HEK293 (cell line): ENCODE data around the gene MLLT3.

ENCODE experiments used
- KLF10 ChIP-seq: fragments of 450-650 bp; IDR thresholded peaks from 2 replicates; pipeline ENCODE4 v1.5.1; 2018; ENCODE audit warnings: missing biosample characterization, mild to moderate bottlenecking, missing genetic modification characterization
- PRDM2 ChIP-seq: fragments of 450-650 bp; formaldehyde crosslinking; IDR thresholded peaks from 2 replicates; pipeline ENCODE4 v1.5.1; 2016; ENCODE audit warnings: missing biosample characterization, missing genetic modification characterization, borderline replicate concordance
- SALL2 ChIP-seq: fragments of 450-650 bp; formaldehyde crosslinking; IDR thresholded peaks from 2 replicates; pipeline ENCODE4 v1.5.0; 2017; ENCODE audit warnings: missing biosample characterization, mild to moderate bottlenecking, missing genetic modification characterization, borderline replicate concordance
- SCRT1 ChIP-seq: fragments of 450-650 bp; formaldehyde crosslinking; IDR thresholded peaks from 2 replicates; pipeline ENCODE4 v1.5.1; 2016; ENCODE audit warnings: missing biosample characterization, missing genetic modification characterization, borderline replicate concordance
- TCF7L2 ChIP-seq: IDR thresholded peaks from 2 replicates; pipeline ENCODE4 v1.6.1; 2011; ENCODE audit warnings: low read depth, mild to moderate bottlenecking, inconsistent platforms, low read length, moderate library complexity, borderline replicate concordance
- TSHZ1 ChIP-seq: fragments of 450-650 bp; formaldehyde crosslinking; IDR thresholded peaks from 2 replicates; pipeline ENCODE4 v1.5.1; 2016; ENCODE audit warnings: missing biosample characterization, missing genetic modification characterization, borderline replicate concordance
- ZBTB11 ChIP-seq: fragments of 450-650 bp; formaldehyde crosslinking; conservative IDR thresholded peaks from 2 replicates; pipeline ENCODE4 v1.5.1; 2016; ENCODE audit warnings: low read depth, missing biosample characterization, missing genetic modification characterization
- ZFP37 ChIP-seq: fragments of 450-650 bp; formaldehyde crosslinking; IDR thresholded peaks from 2 replicates; pipeline ENCODE4 v1.5.1; 2016; ENCODE audit warnings: missing biosample characterization, missing genetic modification characterization
- ZNF280D ChIP-seq: fragments of 450-650 bp; formaldehyde crosslinking; IDR thresholded peaks from 2 replicates; pipeline ENCODE4 v1.5.1; 2016; ENCODE audit warnings: missing biosample characterization, missing genetic modification characterization
- ZNF394 ChIP-seq: fragments of 450-650 bp; formaldehyde crosslinking; IDR thresholded peaks from 2 replicates; pipeline ENCODE4 v1.5.1; 2016; ENCODE audit warnings: missing biosample characterization, missing genetic modification characterization, mild to moderate bottlenecking, moderate library complexity, borderline replicate concordance
- ZNF404 ChIP-seq: fragments of 450-650 bp; formaldehyde crosslinking; IDR thresholded peaks from 2 replicates; pipeline ENCODE4 v1.5.1; 2017; ENCODE audit warnings: missing biosample characterization, missing genetic modification characterization
- ZNF426 ChIP-seq: fragments of 450-650 bp; formaldehyde crosslinking; IDR thresholded peaks from 2 replicates; pipeline ENCODE4 v1.5.1; 2017; ENCODE audit warnings: missing biosample characterization, missing genetic modification characterization, mild to moderate bottlenecking, inconsistent platforms, moderate library complexity
- ZNF449 ChIP-seq: fragments of 450-650 bp; formaldehyde crosslinking; IDR thresholded peaks from 2 replicates; pipeline ENCODE4 v1.5.1; 2017; ENCODE audit warnings: missing biosample characterization, mild to moderate bottlenecking, missing genetic modification characterization, moderate library complexity
- ZNF501 ChIP-seq: fragments of 450-650 bp; formaldehyde crosslinking; IDR thresholded peaks from 2 replicates; pipeline ENCODE4 v1.5.1; 2016; ENCODE audit warnings: missing biosample characterization, missing genetic modification characterization
- ZNF514 ChIP-seq: fragments of 450-650 bp; formaldehyde crosslinking; IDR thresholded peaks from 2 replicates; pipeline ENCODE4 v1.5.1; 2016; ENCODE audit warnings: missing biosample characterization, missing genetic modification characterization
- ZNF555 ChIP-seq: fragments of 450-650 bp; formaldehyde crosslinking; conservative IDR thresholded peaks from 2 replicates; pipeline ENCODE4 v1.5.1; 2017; ENCODE audit warnings: missing biosample characterization, mild to moderate bottlenecking, missing genetic modification characterization, inconsistent platforms
- ZNF629 ChIP-seq: fragments of 450-650 bp; formaldehyde crosslinking; IDR thresholded peaks from 2 replicates; pipeline ENCODE4 v1.5.1; 2017; ENCODE audit warnings: missing biosample characterization, missing genetic modification characterization
- ZNF777 ChIP-seq: fragments of 450-650 bp; formaldehyde crosslinking; IDR thresholded peaks from 2 replicates; pipeline ENCODE4 v1.5.1; 2017; ENCODE audit warnings: missing biosample characterization, missing genetic modification characterization, borderline replicate concordance
- ZSCAN16 ChIP-seq: fragments of 450-650 bp; formaldehyde crosslinking; IDR thresholded peaks from 2 replicates; pipeline ENCODE4 v1.5.1; 2016; ENCODE audit warnings: missing biosample characterization, missing genetic modification characterization

The MLLT3 gene

GRCh38 chr9:20622330-20623020 is at the start of gene MLLT3 (continued):
- TF ChIP-seq SCRT1: peak; percentile 86
- no peak for TF ChIP-seq ZNF555 (tag by site-specific recombination)
- no peak for TF ChIP-seq ZBTB11 (tag by site-specific recombination)
- TF ChIP-seq ZNF404: no peak
- no peak for TF ChIP-seq ZNF777
- TF ChIP-seq ZNF449 (tag by site-specific recombination): 0 out of 2 replicates have a peak, but pooled peaks have one; percentile 17
- no peak for TF ChIP-seq ZNF501 (tag by site-specific recombination)
- TF ChIP-seq ZNF514 (tag by site-specific recombination): no peak
- TF ChIP-seq ZSCAN16 (tag by site-specific recombination): no peak
- no peak for TF ChIP-seq ZNF629 (tag by site-specific recombination)
- TF ChIP-seq TCF7L2: no peak
- no peak; the same call in 1 of the 2 replicates for TF ChIP-seq KLF10 (tag by site-specific recombination)
- TF ChIP-seq ZNF426: no peak
- TF ChIP-seq ZFP37 (tag by site-specific recombination): no peak
- no peak for TF ChIP-seq ZNF280D
- no peak for TF ChIP-seq SALL2 (tag by site-specific recombination)
- TF ChIP-seq ZNF394 (tag by site-specific recombination): no peak
- no peak for TF ChIP-seq PRDM2 (tag by site-specific recombination)
- no peak for TF ChIP-seq TSHZ1 (tag by site-specific recombination)
